ENCODE measurements around the gene MRC2.

MRC2 gene

DNA sequence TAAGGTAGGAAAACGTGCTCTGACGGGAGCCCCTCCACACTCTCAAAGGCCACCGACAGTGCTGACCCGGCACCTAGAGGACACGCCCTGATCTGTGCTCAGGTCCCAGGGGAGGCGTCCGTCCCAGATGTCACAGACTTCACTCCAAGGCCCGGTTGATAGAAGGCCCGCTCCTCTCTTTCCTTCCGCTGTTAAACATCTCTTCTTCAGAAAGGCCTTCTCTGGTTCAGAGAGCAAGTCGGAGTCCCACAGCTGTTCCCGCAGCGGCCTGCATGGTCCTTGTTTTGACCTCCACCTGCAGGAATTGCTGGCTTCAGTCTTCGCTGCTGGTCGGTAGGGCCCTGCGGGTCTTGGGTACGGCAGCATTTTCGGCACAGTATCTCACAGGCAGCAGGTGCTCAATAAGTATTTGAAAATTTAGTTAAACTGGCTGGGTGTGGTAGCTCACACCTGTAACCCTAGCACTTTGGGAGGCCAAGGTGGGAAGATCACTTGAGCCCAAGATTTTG is 88.5 kb downstream of the MRC2 start:
- Histone ChIP-seq H3K4me1 (ENCODE audit: insufficient read depth, low read length) (no peaks in the 10 kb centered on the region), H3K9me3 (ENCODE audit: insufficient read depth, low read length, severe bottlenecking) (no peaks in the 10 kb centered on the region), H3K4me3 (ENCODE audit: low read depth in 1 of 2, low read length in 2 of 2) (no peak overlapping the region), H4K20me1 (ENCODE audit: insufficient read depth, low read length) (no peaks in the 10 kb centered on the region), H2AFZ (ENCODE audit: low read depth, low read length) (no peak overlapping the region), H3K79me2 (ENCODE audit: insufficient read depth, low read length) (no peaks in the 10 kb centered on the region), H3K27ac (ENCODE audit: low read length) (no peak overlapping the region), H3K4me2 (ENCODE audit: insufficient read depth, low read length) (no peak overlapping the region), H3K27me3 (ENCODE audit: insufficient read depth, low read length, poor library complexity) (peaks cover 16% of the 10 kb centered on the region), H3K36me3 (ENCODE audit: insufficient read depth, low read length) (no peaks in the 10 kb centered on the region), H3K9ac (ENCODE audit: low read depth, low read length) (no peak overlapping the region)
- TF ChIP-seq EZH2 (IDR thresholded peaks at IDR 0.05; ENCODE audit: borderline replicate concordance, low read depth, low read length, severe bottlenecking): no peak
- TF ChIP-seq, protein P1, sequence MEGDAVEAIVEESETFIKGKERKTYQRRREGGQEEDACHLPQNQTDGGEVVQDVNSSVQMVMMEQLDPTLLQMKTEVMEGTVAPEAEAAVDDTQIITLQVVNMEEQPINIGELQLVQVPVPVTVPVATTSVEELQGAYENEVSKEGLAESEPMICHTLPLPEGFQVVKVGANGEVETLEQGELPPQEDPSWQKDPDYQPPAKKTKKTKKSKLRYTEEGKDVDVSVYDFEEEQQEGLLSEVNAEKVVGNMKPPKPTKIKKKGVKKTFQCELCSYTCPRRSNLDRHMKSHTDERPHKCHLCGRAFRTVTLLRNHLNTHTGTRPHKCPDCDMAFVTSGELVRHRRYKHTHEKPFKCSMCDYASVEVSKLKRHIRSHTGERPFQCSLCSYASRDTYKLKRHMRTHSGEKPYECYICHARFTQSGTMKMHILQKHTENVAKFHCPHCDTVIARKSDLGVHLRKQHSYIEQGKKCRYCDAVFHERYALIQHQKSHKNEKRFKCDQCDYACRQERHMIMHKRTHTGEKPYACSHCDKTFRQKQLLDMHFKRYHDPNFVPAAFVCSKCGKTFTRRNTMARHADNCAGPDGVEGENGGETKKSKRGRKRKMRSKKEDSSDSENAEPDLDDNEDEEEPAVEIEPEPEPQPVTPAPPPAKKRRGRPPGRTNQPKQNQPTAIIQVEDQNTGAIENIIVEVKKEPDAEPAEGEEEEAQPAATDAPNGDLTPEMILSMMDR (IDR thresholded peaks at IDR 0.05; ENCODE audit: borderline replicate concordance, extremely low read depth, low read length, poor library complexity, severe bottlenecking): no peak
- DNase-seq: no peak
- ATAC-seq (ENCODE audit: insufficient read depth, low read depth): no peak

- Histone ChIP-seq H2AFZ (ENCODE audit: low read depth, low read length) (no peak overlapping the region), H3K79me2 (ENCODE audit: insufficient read depth, low read length) (no peaks in the 10 kb centered on the region), H3K9ac (ENCODE audit: low read depth, low read length) (no peak overlapping the region), H3K4me2 (ENCODE audit: insufficient read depth, low read length) (no peak overlapping the region), H4K20me1 (ENCODE audit: insufficient read depth, low read length) (no peaks in the 10 kb centered on the region), H3K27me3 (ENCODE audit: insufficient read depth, low read length, poor library complexity) (peaks cover 17% of the 10 kb centered on the region), H3K9me3 (ENCODE audit: insufficient read depth, low read length, severe bottlenecking) (no peaks in the 10 kb centered on the region), H3K4me1 (ENCODE audit: insufficient read depth, low read length) (no peaks in the 10 kb centered on the region), H3K27ac (ENCODE audit: low read length) (no peak overlapping the region), H3K4me3 (ENCODE audit: low read depth in 1 of 2, low read length in 2 of 2) (no peak overlapping the region), H3K36me3 (ENCODE audit: insufficient read depth, low read length) (no peaks in the 10 kb centered on the region)
- DNase-seq (no peak), ATAC-seq (ENCODE audit: insufficient read depth, low read depth) (no peak)
- TF ChIP-seq EZH2 (IDR thresholded peaks at IDR 0.05; ENCODE audit: borderline replicate concordance, low read depth, low read length, severe bottlenecking): no peak
- TF ChIP-seq, protein P1 (IDR thresholded peaks at IDR 0.05; ENCODE audit: borderline replicate concordance, extremely low read depth, low read length, poor library complexity, severe bottlenecking): no peak
Measured at GRCh38 chr17:62716834-62717588, 89.5 kb downstream of the MRC2 start.

DNA sequence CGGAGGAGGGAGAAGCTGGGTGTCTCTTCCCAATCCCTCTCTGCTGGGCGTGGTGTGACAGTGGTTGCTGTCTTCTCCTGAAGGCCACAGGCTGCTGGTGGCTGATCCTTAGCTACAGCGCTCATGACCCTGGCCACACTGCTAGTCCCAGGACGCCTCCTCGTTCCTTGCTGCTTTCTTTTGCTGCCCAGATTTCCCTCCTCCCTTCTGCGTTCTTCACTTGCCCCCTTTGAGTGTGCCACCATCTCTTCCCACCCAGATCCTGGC is 90.1 kb downstream of the MRC2 start:
- Histone ChIP-seq H3K79me2 (ENCODE audit: insufficient read depth, low read length) (no peaks in the 10 kb centered on the region), H3K9ac (ENCODE audit: low read depth, low read length) (no peak overlapping the region)
- DNase-seq: no peak

More for the DNA sequence above, 90.1 kb downstream of the MRC2 start:
- H2AFZ ChIP-seq (ENCODE audit: low read depth, low read length): no peak overlapping the region
- no peaks in the 10 kb centered on the region for H3K4me1 ChIP-seq (ENCODE audit: insufficient read depth, low read length)
- ATAC-seq (ENCODE audit: insufficient read depth, low read depth): no peak
- no peak overlapping the region for H3K4me3 ChIP-seq (ENCODE audit: low read depth in 1 of 2, low read length in 2 of 2)
- peaks cover 21% of the 10 kb centered on the region for H3K27me3 ChIP-seq (ENCODE audit: insufficient read depth, low read length, poor library complexity)
- H3K36me3 ChIP-seq (ENCODE audit: insufficient read depth, low read length): no peaks in the 10 kb centered on the region
- TF ChIP-seq, protein P1 (IDR thresholded peaks at IDR 0.05; ENCODE audit: borderline replicate concordance, extremely low read depth, low read length, poor library complexity, severe bottlenecking): no peak
- TF ChIP-seq EZH2 (IDR thresholded peaks at IDR 0.05; ENCODE audit: borderline replicate concordance, low read depth, low read length, severe bottlenecking): no peak
- no peak overlapping the region for H3K27ac ChIP-seq (ENCODE audit: low read length)
- H4K20me1 ChIP-seq (ENCODE audit: insufficient read depth, low read length): no peaks in the 10 kb centered on the region
- H3K4me2 ChIP-seq (ENCODE audit: insufficient read depth, low read length): no peak overlapping the region
- no peaks in the 10 kb centered on the region for H3K9me3 ChIP-seq (ENCODE audit: insufficient read depth, low read length, severe bottlenecking)
